Pancreas (tissue), 10 donors: ENCODE results near the gene ADAMTSL1. TPM values are rescaled to one million over a fixed set of nuclear protein-coding genes. Genes with fewer than 3 reads are reported as not detected.
A peak's percentile ranks its signal among the peaks of the same experiment; 100 is the strongest.

Experiments used
- ATAC-seq, 4 donors: fragments of 200-7000 bp; cut with Tn5 transposase; one replicate each; pipeline versions ENCODE4 v1.8.0 to v1.9.1; 2020; ENCODE audit warnings: mild to moderate bottlenecking in 4 of 4, moderate library complexity in 4 of 4
- DNase-seq, 6 donors: peaks; one replicate each; pipeline ENCODE4 v3.0.0-alpha.2; 2020
- FAIRE-seq: peaks from 2 replicates; lab custom pipeline; 2012; peaks lifted over from hg19 to GRCh38; lab: Jason Lieb, UNC
- H3K27ac ChIP-seq, 4 donors: fragments of 200-600 bp; sonication (generic); 1 replicate in 3 of 4; 2 replicates in 1 of 4; pipeline versions ENCODE4 v1.5.0 to v1.8.0; 2020
- H3K27me3 ChIP-seq, 4 donors: fragments of 200-600 bp; one replicate each; pipeline ENCODE4 v1.8.0; 2021
- H3K36me3 ChIP-seq, 3 donors: fragments of 200-600 bp; sonication (generic) in 1 of 3; one replicate each; pipeline versions ENCODE4 v1.5.0 to v1.8.0; 2020 to 2021
- H3K4me1 ChIP-seq, 3 donors: fragments of 200-600 bp; one replicate each; pipeline ENCODE4 v1.8.0; 2021
- H3K4me3 ChIP-seq, 4 donors: fragments of 200-600 bp; sonication (generic) in 2 of 4; one replicate each; pipeline versions ENCODE4 v1.5.0 to v1.8.0; 2020 to 2021
- H3K9me3 ChIP-seq, 4 donors: fragments of 200-600 bp; one replicate each; pipeline ENCODE4 v1.8.0; 2021
- CTCF ChIP-seq, 4 donors: fragments of 200-600 bp; sonication (generic) in 3 of 4; IDR thresholded peaks; one replicate each; pipeline versions ENCODE4 v1.5.0 to v1.8.0; 2021; ENCODE audit warnings: antibody characterized with exemption in 4 of 4
- WGBS, 2 donors: extraction: QIAGEN DNeasy Blood & Tissue Kit; methylation state at CpG; one replicate each; pipeline ENCODE4 v1.1.7; 2013; 5-methylcytosine and 5-hydroxymethylcytosine counted together
- intact Hi-C, 3 donors: fragments of 100-400 bp; cut with DNase I; formaldehyde crosslinking; loops; one replicate each; pipeline versions ENCODE4 v1.11.1 to v1.14.2; 2022
- polyA plus RNA-seq, 2 donors: library from polyadenylated mRNA; stranded (reverse); fragments of 200-250 nt; gene quantifications; one replicate each; pipeline ENCODE4 v1.2.3, GENCODE V29; 2013
- total RNA-seq, 6 donors: library from RNA; stranded (reverse); fragmentation: NEBNext Ultra II Directional in 4 of 6; extraction: Animal tissue kit (Norgen Biotek cat#: 25700) in 4 of 6; gene quantifications; one replicate each; pipeline versions ENCODE4 v1.2.1 to v1.2.4, GENCODE V29; 2021 to 2023
- donor health status: healthy with polysubstance abuse.
- donor health status: DM: no; HTN: no; CAD: no; lungs with moderate emphysema.
- donor health status: DM: no; HTN: no; CAD: no.
- donor health status: control.
- donor health status: control.
- donor health status: Bipolar disorder and iron deficiency.
- donor health status: DM: yes; HTN: yes; CAD: no.
- donor health status: DM: no; HTN: no; CAD: no.
- donor health status: DM: no; HTN: no; CAD: no.
- donor health status: DM: yes; HTN: yes; CAD: no.

The ADAMTSL1 gene
- total and polyA plus RNA-seq, 8 donors = 0.24 to 2.1 (median 0.67) TPM

- FAIRE-seq (peak; percentile 17), ATAC-seq (peak; percentile 79 to 88 (median 84)), DNase-seq (peak; percentile 35 to 71 (median 66))
- Histone ChIP-seq H3K9me3 (no peaks in the 10 kb centered on the region), H3K36me3 (no peaks in the 10 kb centered on the region), H3K27me3 (no peaks in the 10 kb centered on the region), H3K4me1 (peaks cover 0 to 6% (median 4%) of the 10 kb centered on the region in 3 donors), H3K4me3 (no peak overlapping the region), H3K27ac (no peak overlapping the region)
- TF ChIP-seq CTCF (IDR thresholded peaks at IDR 0.05) = peak; percentile 81 to 87 (median 85)
- intact Hi-C loops = no loop called here
- 3 to 4% methylated on average over 6 of the region's 6 CpGs for WGBS, 2 donors
These were observed 31.1 kb upstream of the ADAMTSL1 start for GRCh38 chr9:18442629-18443491.

- peak in 1 of 6 donors; percentile 10 for DNase-seq
- H3K9me3 ChIP-seq = no peaks in the 10 kb centered on the region
- no peaks in the 10 kb centered on the region for H3K36me3 ChIP-seq
- no peak for FAIRE-seq
- H3K4me3 ChIP-seq = no peak overlapping the region
- H3K27me3 ChIP-seq = no peaks in the 10 kb centered on the region
- no peak for TF ChIP-seq CTCF (IDR thresholded peaks at IDR 0.05)
- peaks cover 0 to 6% (median 0%) of the 10 kb centered on the region in 3 donors for H3K4me1 ChIP-seq
- intact Hi-C loops = no loop called here
- WGBS, 2 donors = 7 to 9% methylated on average over 4 of the region's 4 CpGs
- ATAC-seq = peak; percentile 47 to 70 (median 58)
- H3K27ac ChIP-seq = no peak overlapping the region
These were observed 26.8 kb upstream of the ADAMTSL1 start for GRCh38 chr9:18447131-18447530.

GRCh38 chr9:18447541-18447940 is 26.4 kb upstream of the ADAMTSL1 start:
- 80 to 84% methylated on average over 3 of the region's 3 CpGs for WGBS, 2 donors
- FAIRE-seq = no peak
- no peak for TF ChIP-seq CTCF (IDR thresholded peaks at IDR 0.05)
- Histone ChIP-seq H3K9me3 (no peaks in the 10 kb centered on the region), H3K27me3 (no peaks in the 10 kb centered on the region), H3K36me3 (no peaks in the 10 kb centered on the region), H3K27ac (no peak overlapping the region), H3K4me1 (peaks cover 0 to 6% (median 0%) of the 10 kb centered on the region in 3 donors), H3K4me3 (no peak overlapping the region)
- DNase-seq = no peak
- ATAC-seq = no peak
- intact Hi-C loops = no loop called here

- Histone ChIP-seq H3K4me1 (peaks cover 0 to 6% (median 0%) of the 10 kb centered on the region in 3 donors), H3K27me3 (no peaks in the 10 kb centered on the region), H3K9me3 (no peaks in the 10 kb centered on the region), H3K36me3 (no peaks in the 10 kb centered on the region), H3K4me3 (no peak overlapping the region), H3K27ac (no peak overlapping the region)
- DNase-seq (no peak), FAIRE-seq (no peak), ATAC-seq (no peak)
- intact Hi-C loops = no loop called here
- TF ChIP-seq CTCF (IDR thresholded peaks at IDR 0.05) = no peak
These were observed 25.9 kb upstream of the ADAMTSL1 start for GRCh38 chr9:18448101-18448500.

GRCh38 chr9:18451406-18451805 is 22.5 kb upstream of the ADAMTSL1 start:
- WGBS, 2 donors = 41 to 42% methylated on average over 3 of the region's 3 CpGs
- DNase-seq = no peak
- Histone ChIP-seq H3K4me1 (peaks cover 0 to 6% (median 0%) of the 10 kb centered on the region in 3 donors), H3K36me3 (no peaks in the 10 kb centered on the region), H3K4me3 (no peak overlapping the region), H3K27ac (no peak overlapping the region), H3K9me3 (no peaks in the 10 kb centered on the region), H3K27me3 (no peaks in the 10 kb centered on the region)
- intact Hi-C loops = no loop called here
- no peak for FAIRE-seq
- ATAC-seq = peak in 1 of 4 donors; percentile 45
- TF ChIP-seq CTCF (IDR thresholded peaks at IDR 0.05) = no peak
